A172 (cell line): ENCODE measurements around the gene CENPK. TPM values are rescaled to one million over a fixed set of nuclear protein-coding genes. Genes with fewer than 3 reads are reported as not detected.
"Not testable (repeated sequence)": the region's sequence is repeated elsewhere in the genome, so short reads cannot be mapped to it uniquely, and the experiment has no call there.

ENCODE experiments used
- DNase-seq: peaks from one replicate; pipeline ENCODE4 v3.0.0-alpha.2; 2015; ENCODE audit warnings: low spot score
- total RNA-seq: library from RNA; depleted of rRNA; stranded (reverse); fragments of >200 nt; shearing (Covaris generic); gene quantifications from 2 replicates; pipeline ENCODE4 v1.2.3, GENCODE V29; 2014; rRNA removed

Gene CENPK
- total RNA-seq = 97.1 and 109 TPM in 2 replicates

- DNase-seq = peak; percentile 96
Observed at GRCh38 chr5:65562731-65563701, at the start of gene CENPK, which contains the start of gene PPWD1. Gene CENPK (minus strand): TSS chr5:65563168. CDS start chr5:65554907, 8,261 bp downstream. Gene PPWD1 (plus strand): TSS chr5:65563296. CDS start chr5:65563311, 15 bp downstream.

GRCh38 chr5:65612298-65612907 is 49.4 kb upstream of the CENPK start:
- no peak for DNase-seq

- no peak for DNase-seq
Observed at GRCh38 chr5:65611524-65611923, 48.6 kb upstream of the CENPK start.

- not testable (repeated sequence) for DNase-seq
Observed at GRCh38 chr5:65601761-65602160, 38.8 kb upstream of the CENPK start.

GRCh38 chr5:65588694-65589093 is 25.7 kb upstream of the CENPK start:
- DNase-seq = no peak

GRCh38 chr5:65577141-65577540 is 14.2 kb upstream of the CENPK start:
- DNase-seq = no peak

GRCh38 chr5:65570598-65571226 is 7.7 kb upstream of the CENPK start:
- DNase-seq = no peak

- DNase-seq = no peak
Observed at GRCh38 chr5:65566505-65566904, 3.5 kb upstream of the CENPK start.

GRCh38 chr5:65563777-65564176 is 809 bp upstream of the CENPK start:
- peak; percentile 6 for DNase-seq

- DNase-seq = no peak
Observed at GRCh38 chr5:65556718-65557117, 6.2 kb downstream of the CENPK start.

- no peak for DNase-seq
Observed at GRCh38 chr5:65556181-65556580, 6.8 kb downstream of the CENPK start.

- peak; percentile 21 for DNase-seq
Observed at GRCh38 chr5:65555287-65555686, 7.7 kb downstream of the CENPK start.

GRCh38 chr5:65553941-65554340 is 9.0 kb downstream of the CENPK start:
- no peak for DNase-seq

- no peak for DNase-seq
Observed at GRCh38 chr5:65548281-65548680, 14.7 kb downstream of the CENPK start.

GRCh38 chr5:65546141-65546540 is 16.8 kb downstream of the CENPK start:
- DNase-seq = no peak

GRCh38 chr5:65544473-65544872 is 18.5 kb downstream of the CENPK start:
- DNase-seq = no peak

GRCh38 chr5:65539827-65540226 is 23.1 kb downstream of the CENPK start:
- peak; percentile 70 for DNase-seq

- DNase-seq = peak; percentile 53
Observed at GRCh38 chr5:65535529-65535987, 27.4 kb downstream of the CENPK start.

GRCh38 chr5:65530904-65531303 is 32.1 kb downstream of the CENPK start:
- DNase-seq = no peak

- DNase-seq = no peak
Observed at GRCh38 chr5:65525726-65526125, 37.2 kb downstream of the CENPK start.

GRCh38 chr5:65512170-65512937 is 50.6 kb downstream of the CENPK start:
- DNase-seq = peak; percentile 14
